ENCODE results near the gene ZNF341.

DNA sequence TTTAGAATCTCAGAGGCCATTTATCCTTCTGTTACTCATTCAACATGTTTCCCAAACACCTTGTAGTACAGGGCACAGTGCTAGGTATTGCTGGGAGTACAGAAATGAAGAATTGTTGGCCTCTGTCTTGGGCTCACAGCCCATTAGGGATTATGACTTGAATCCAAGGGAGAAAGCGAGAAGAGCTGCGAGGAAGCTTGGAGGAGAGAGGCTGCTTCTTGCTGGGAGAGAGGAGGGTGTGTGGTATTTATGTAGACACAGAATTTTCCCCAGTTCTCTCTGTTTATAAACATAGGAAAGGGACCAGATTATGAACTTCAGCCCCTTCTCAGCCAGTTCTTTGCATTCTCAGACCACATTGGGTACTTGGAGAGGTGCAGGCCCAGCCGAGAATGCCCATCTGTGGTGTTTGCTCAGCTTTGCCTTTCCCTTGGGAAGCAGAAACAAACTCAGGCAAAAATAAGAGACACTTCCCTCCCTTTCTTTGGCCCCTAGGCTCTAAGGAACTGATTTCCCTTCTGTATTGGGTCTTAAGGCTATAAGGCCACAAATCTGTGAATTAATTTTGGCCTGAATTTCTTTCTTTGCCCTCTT is 97.3 kb downstream of the ZNF341 start:
- TF ChIP-seq EZH2phosphoT487 (IDR thresholded peaks at IDR 0.05; ENCODE audit: insufficient read depth, low read depth), result no peak
- TF ChIP-seq EZH2 (IDR thresholded peaks at IDR 0.05; ENCODE audit: insufficient read depth, poor library complexity, severe bottlenecking), result no peak
